Endothelial cell (in vitro differentiated cells): Measurements from ENCODE around the gene TOE1. TPM values are rescaled to one million over a fixed set of nuclear protein-coding genes. Genes with fewer than 3 reads are reported as not detected.
"Not testable (repeated sequence)": the region's sequence is repeated elsewhere in the genome, so short reads cannot be mapped to it uniquely, and the experiment has no call there.

Source experiments
- DNase-seq: peaks from one replicate; pipeline ENCODE4 v3.0.0; 2021; ENCODE audit warnings: low spot score
- H3K27ac Mint-ChIP-seq: one replicate; pipeline ENCODE4 v1.8.0; 2021; ENCODE audit warnings: mixed read lengths, inconsistent platforms; ENCODE audit not compliant: unreplicated experiment
- H3K27me3 Mint-ChIP-seq: one replicate; pipeline ENCODE4 v1.8.0; 2021; ENCODE audit warnings: mild to moderate bottlenecking, moderate library complexity, mixed read lengths, inconsistent platforms; ENCODE audit not compliant: unreplicated experiment
- H3K36me3 Mint-ChIP-seq: one replicate; pipeline ENCODE4 v1.8.0; 2021; ENCODE audit warnings: mild to moderate bottlenecking, low read depth, mixed read lengths, inconsistent platforms; ENCODE audit not compliant: unreplicated experiment
- H3K4me1 Mint-ChIP-seq: one replicate; pipeline ENCODE4 v1.8.0; 2021; ENCODE audit warnings: mild to moderate bottlenecking, mixed read lengths, inconsistent platforms; ENCODE audit not compliant: unreplicated experiment
- H3K4me3 Mint-ChIP-seq: one replicate; pipeline ENCODE4 v1.8.0; 2021; ENCODE audit warnings: mild to moderate bottlenecking, mixed read lengths, inconsistent platforms; ENCODE audit not compliant: unreplicated experiment
- H3K9me3 Mint-ChIP-seq: one replicate; pipeline ENCODE4 v1.8.0; 2021; ENCODE audit warnings: mixed read lengths, inconsistent platforms; ENCODE audit not compliant: unreplicated experiment
- total RNA-seq: library from RNA; stranded (reverse); fragmentation: NEBNext Ultra II Directional; extraction: Animal tissue kit (Norgen Biotek cat#: 25700); gene quantifications from one replicate; pipeline ENCODE4 v1.2.1, GENCODE V29; 2021; ENCODE audit not compliant: unreplicated experiment
- TF ChIP-seq, protein P1 (sequence below): fragments of 200-600 bp; sonication (generic); IDR thresholded peaks from one replicate; pipeline ENCODE4 v1.5.0; 2021; ENCODE audit warnings: antibody characterized with exemption; ENCODE audit not compliant: unreplicated experiment

TOE1 gene
- total RNA-seq, 1 donor from 2014 or later = 9.7 TPM

DNA sequence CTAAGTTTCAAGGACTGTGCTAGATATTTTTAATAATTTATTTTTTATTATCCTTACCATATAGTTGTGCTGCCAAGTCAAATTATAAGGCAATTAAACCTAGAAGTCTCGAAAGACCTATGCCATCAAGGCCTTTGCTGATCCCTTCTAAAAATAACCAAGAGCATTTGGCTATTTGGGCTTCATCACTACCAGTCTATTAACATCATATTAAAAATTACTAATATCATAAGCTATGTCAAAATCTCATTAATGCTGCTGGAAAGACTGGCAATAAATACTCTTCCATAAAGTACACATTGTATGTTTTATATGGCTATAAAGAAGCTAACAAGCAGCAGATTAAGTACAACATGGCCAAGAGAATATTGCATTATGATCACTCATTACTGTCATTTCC lies 43.2 kb downstream of the TOE1 start:
- no peak for DNase-seq
- Mint-ChIP-seq H3K27ac (no peak overlapping the region), H3K4me3 (no peak overlapping the region), H3K9me3 (no peaks in the 10 kb centered on the region), H3K27me3 (peaks cover 3% of the 10 kb centered on the region), H3K4me1 (no peaks in the 10 kb centered on the region), H3K36me3 (no peaks in the 10 kb centered on the region)
- TF ChIP-seq, protein P1, sequence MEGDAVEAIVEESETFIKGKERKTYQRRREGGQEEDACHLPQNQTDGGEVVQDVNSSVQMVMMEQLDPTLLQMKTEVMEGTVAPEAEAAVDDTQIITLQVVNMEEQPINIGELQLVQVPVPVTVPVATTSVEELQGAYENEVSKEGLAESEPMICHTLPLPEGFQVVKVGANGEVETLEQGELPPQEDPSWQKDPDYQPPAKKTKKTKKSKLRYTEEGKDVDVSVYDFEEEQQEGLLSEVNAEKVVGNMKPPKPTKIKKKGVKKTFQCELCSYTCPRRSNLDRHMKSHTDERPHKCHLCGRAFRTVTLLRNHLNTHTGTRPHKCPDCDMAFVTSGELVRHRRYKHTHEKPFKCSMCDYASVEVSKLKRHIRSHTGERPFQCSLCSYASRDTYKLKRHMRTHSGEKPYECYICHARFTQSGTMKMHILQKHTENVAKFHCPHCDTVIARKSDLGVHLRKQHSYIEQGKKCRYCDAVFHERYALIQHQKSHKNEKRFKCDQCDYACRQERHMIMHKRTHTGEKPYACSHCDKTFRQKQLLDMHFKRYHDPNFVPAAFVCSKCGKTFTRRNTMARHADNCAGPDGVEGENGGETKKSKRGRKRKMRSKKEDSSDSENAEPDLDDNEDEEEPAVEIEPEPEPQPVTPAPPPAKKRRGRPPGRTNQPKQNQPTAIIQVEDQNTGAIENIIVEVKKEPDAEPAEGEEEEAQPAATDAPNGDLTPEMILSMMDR = no peak

DNA sequence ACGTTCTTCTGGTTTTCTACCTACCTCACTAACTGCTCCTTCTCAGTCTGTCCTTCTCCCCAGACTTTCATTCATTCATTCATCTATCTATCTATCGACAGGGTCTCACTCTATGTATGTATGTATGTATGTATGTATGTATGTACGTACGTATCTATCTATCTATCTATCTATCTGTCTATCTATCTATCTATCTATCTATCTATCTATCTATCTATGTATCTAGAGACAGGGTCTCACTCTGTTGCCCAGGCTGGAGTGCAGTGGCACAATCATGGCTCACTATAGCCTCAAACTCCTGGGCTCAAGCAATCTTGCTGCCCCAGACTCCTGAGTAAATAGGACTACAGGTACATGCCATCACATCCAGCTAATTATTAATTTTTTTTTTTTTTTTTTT lies 44.2 kb downstream of the TOE1 start:
- H3K27me3 Mint-ChIP-seq, H3K9me3 Mint-ChIP-seq, H3K36me3 Mint-ChIP-seq, H3K4me1 Mint-ChIP-seq, H3K4me3 Mint-ChIP-seq, H3K27ac Mint-ChIP-seq, DNase-seq: not testable (repeated sequence)

- Mint-ChIP-seq H3K36me3 (no peaks in the 10 kb centered on the region), H3K4me3 (no peak overlapping the region), H3K4me1 (no peaks in the 10 kb centered on the region), H3K27me3 (peaks cover 3% of the 10 kb centered on the region), H3K9me3 (no peaks in the 10 kb centered on the region), H3K27ac (no peak overlapping the region)
- DNase-seq = no peak
- TF ChIP-seq, protein P1 = no peak
Observed at GRCh38 chr1:45385302-45385701, 45.3 kb downstream of the TOE1 start.

GRCh38 chr1:45386219-45386618 lies 46.2 kb downstream of the TOE1 start:
- peaks cover 3% of the 10 kb centered on the region for H3K27me3 Mint-ChIP-seq
- H3K36me3 Mint-ChIP-seq = no peaks in the 10 kb centered on the region
- no peaks in the 10 kb centered on the region for H3K4me1 Mint-ChIP-seq
- no peaks in the 10 kb centered on the region for H3K9me3 Mint-ChIP-seq
- no peak overlapping the region for H3K27ac Mint-ChIP-seq
- TF ChIP-seq, protein P1 = no peak
- DNase-seq = no peak
- no peak overlapping the region for H3K4me3 Mint-ChIP-seq

Other genes with a start within 250 kb of the TOE1 start
- 6.6 TPM for gene ZSWIM5, start 133.6 kb upstream of the TOE1 start, total RNA-seq
- 2.5 TPM for gene HPDL, start 13.3 kb upstream of the TOE1 start, total RNA-seq
- 31.5 TPM for gene MUTYH, start 270 bp downstream of the TOE1 start, total RNA-seq
- gene TESK2, start 151.0 kb downstream of the TOE1 start, total RNA-seq = 8.0 TPM
- 4.8 TPM for gene CCDC163, start 159.9 kb downstream of the TOE1 start, total RNA-seq
- 5.8 TPM for gene MMACHC, start 160.1 kb downstream of the TOE1 start, total RNA-seq
- 325 TPM for gene PRDX1, start 181.7 kb downstream of the TOE1 start, total RNA-seq
- gene AKR1A1, start 210.7 kb downstream of the TOE1 start, total RNA-seq = 125 TPM
- 149 TPM for gene NASP, start 243.9 kb downstream of the TOE1 start, total RNA-seq